ENCODE results near the gene TBK1. TPM values are rescaled to one million over a fixed set of nuclear protein-coding genes. Genes with fewer than 3 reads are reported as not detected.

TBK1 gene
- total RNA-seq, 1 donor from 2014 or later: 29.0 TPM

GRCh38 chr12:64493513-64493912, 41.6 kb downstream of the TBK1 start:
- intact Hi-C loops (cut with DNase I): no loop called here
- TF ChIP-seq POLR2A (IDR thresholded peaks at IDR 0.05) (no peak), CTCF (IDR thresholded peaks at IDR 0.05) (no peak), POLR2AphosphoS5 (IDR thresholded peaks at IDR 0.05; ENCODE audit: insufficient read depth in 1 of 2, low read depth in 1 of 2) (no peak)
- Histone ChIP-seq H3K4me3 (no peak overlapping the region), H3K36me3 (peaks cover 0 to 81% of the 10 kb centered on the region in 2 donors), H3K27ac (no peak overlapping the region), H3K27me3 (no peaks in the 10 kb centered on the region), H3K9me3 (no peaks in the 10 kb centered on the region), H3K4me1 (no peaks in the 10 kb centered on the region)
- DNase-seq (ENCODE audit: extremely low spot score in 2 of 2): no peak

- Histone ChIP-seq H3K27me3 (no peaks in the 10 kb centered on the region), H3K9me3 (no peaks in the 10 kb centered on the region), H3K36me3 (peaks cover 0 to 79% of the 10 kb centered on the region in 2 donors), H3K4me3 (no peak overlapping the region), H3K4me1 (no peaks in the 10 kb centered on the region), H3K27ac (no peak overlapping the region)
- intact Hi-C loops (cut with DNase I): no loop called here
- no peak for TF ChIP-seq POLR2AphosphoS5 (IDR thresholded peaks at IDR 0.05; ENCODE audit: insufficient read depth in 1 of 2, low read depth in 1 of 2)
- no peak for TF ChIP-seq POLR2A (IDR thresholded peaks at IDR 0.05)
- TF ChIP-seq CTCF (IDR thresholded peaks at IDR 0.05): no peak
- DNase-seq (ENCODE audit: extremely low spot score in 2 of 2): no peak
These were observed 43.2 kb downstream of the TBK1 start for GRCh38 chr12:64494998-64495729.

GRCh38 chr12:64496839-64497400, 45.0 kb downstream of the TBK1 start:
- intact Hi-C loops (cut with DNase I): no loop called here

GRCh38 chr12:64497484-64497883, 45.6 kb downstream of the TBK1 start:
- DNase-seq (ENCODE audit: extremely low spot score in 2 of 2): no peak
- TF ChIP-seq POLR2AphosphoS5 (IDR thresholded peaks at IDR 0.05; ENCODE audit: insufficient read depth in 1 of 2, low read depth in 1 of 2): no peak
- TF ChIP-seq POLR2A (IDR thresholded peaks at IDR 0.05): no peak
- TF ChIP-seq CTCF (IDR thresholded peaks at IDR 0.05): no peak
- Histone ChIP-seq H3K4me1 (no peaks in the 10 kb centered on the region), H3K36me3 (peaks cover 0 to 72% of the 10 kb centered on the region in 2 donors), H3K4me3 (no peak overlapping the region), H3K27me3 (no peaks in the 10 kb centered on the region), H3K27ac (no peak overlapping the region), H3K9me3 (no peaks in the 10 kb centered on the region)
- intact Hi-C loops (cut with DNase I): no loop called here

More at GRCh38 chr12:64496839-64497400, 45.0 kb downstream of the TBK1 start:
- Histone ChIP-seq H3K27ac (no peak overlapping the region), H3K4me3 (no peak overlapping the region), H3K9me3 (no peaks in the 10 kb centered on the region), H3K4me1 (no peaks in the 10 kb centered on the region), H3K36me3 (peaks cover 0 to 72% of the 10 kb centered on the region in 2 donors), H3K27me3 (no peaks in the 10 kb centered on the region)
- no peak for TF ChIP-seq POLR2A (IDR thresholded peaks at IDR 0.05)
- TF ChIP-seq CTCF (IDR thresholded peaks at IDR 0.05): no peak
- TF ChIP-seq POLR2AphosphoS5 (IDR thresholded peaks at IDR 0.05; ENCODE audit: insufficient read depth in 1 of 2, low read depth in 1 of 2): no peak
- no peak for DNase-seq (ENCODE audit: extremely low spot score in 2 of 2)

- Histone ChIP-seq H3K27ac (no peak overlapping the region), H3K27me3 (no peaks in the 10 kb centered on the region), H3K9me3 (no peaks in the 10 kb centered on the region), H3K4me1 (no peaks in the 10 kb centered on the region), H3K36me3 (peaks cover 0 to 71% of the 10 kb centered on the region in 2 donors), H3K4me3 (no peak overlapping the region)
- TF ChIP-seq POLR2A (IDR thresholded peaks at IDR 0.05): no peak
- no peak for TF ChIP-seq CTCF (IDR thresholded peaks at IDR 0.05)
- no peak for TF ChIP-seq POLR2AphosphoS5 (IDR thresholded peaks at IDR 0.05; ENCODE audit: insufficient read depth in 1 of 2, low read depth in 1 of 2)
- no peak for DNase-seq (ENCODE audit: extremely low spot score in 2 of 2)
- intact Hi-C loops (cut with DNase I): no loop called here
These were observed 46.0 kb downstream of the TBK1 start for GRCh38 chr12:64497903-64498302.
